Measurements from ENCODE around the gene KDM7A. TPM values are rescaled to one million over a fixed set of nuclear protein-coding genes. Genes with fewer than 3 reads are reported as not detected.

KDM7A gene, protein sequence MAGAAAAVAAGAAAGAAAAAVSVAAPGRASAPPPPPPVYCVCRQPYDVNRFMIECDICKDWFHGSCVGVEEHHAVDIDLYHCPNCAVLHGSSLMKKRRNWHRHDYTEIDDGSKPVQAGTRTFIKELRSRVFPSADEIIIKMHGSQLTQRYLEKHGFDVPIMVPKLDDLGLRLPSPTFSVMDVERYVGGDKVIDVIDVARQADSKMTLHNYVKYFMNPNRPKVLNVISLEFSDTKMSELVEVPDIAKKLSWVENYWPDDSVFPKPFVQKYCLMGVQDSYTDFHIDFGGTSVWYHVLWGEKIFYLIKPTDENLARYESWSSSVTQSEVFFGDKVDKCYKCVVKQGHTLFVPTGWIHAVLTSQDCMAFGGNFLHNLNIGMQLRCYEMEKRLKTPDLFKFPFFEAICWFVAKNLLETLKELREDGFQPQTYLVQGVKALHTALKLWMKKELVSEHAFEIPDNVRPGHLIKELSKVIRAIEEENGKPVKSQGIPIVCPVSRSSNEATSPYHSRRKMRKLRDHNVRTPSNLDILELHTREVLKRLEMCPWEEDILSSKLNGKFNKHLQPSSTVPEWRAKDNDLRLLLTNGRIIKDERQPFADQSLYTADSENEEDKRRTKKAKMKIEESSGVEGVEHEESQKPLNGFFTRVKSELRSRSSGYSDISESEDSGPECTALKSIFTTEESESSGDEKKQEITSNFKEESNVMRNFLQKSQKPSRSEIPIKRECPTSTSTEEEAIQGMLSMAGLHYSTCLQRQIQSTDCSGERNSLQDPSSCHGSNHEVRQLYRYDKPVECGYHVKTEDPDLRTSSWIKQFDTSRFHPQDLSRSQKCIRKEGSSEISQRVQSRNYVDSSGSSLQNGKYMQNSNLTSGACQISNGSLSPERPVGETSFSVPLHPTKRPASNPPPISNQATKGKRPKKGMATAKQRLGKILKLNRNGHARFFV
- 10 to 100 TPM; 24.3 to 25.9 TPM for total RNA-seq

DNA sequence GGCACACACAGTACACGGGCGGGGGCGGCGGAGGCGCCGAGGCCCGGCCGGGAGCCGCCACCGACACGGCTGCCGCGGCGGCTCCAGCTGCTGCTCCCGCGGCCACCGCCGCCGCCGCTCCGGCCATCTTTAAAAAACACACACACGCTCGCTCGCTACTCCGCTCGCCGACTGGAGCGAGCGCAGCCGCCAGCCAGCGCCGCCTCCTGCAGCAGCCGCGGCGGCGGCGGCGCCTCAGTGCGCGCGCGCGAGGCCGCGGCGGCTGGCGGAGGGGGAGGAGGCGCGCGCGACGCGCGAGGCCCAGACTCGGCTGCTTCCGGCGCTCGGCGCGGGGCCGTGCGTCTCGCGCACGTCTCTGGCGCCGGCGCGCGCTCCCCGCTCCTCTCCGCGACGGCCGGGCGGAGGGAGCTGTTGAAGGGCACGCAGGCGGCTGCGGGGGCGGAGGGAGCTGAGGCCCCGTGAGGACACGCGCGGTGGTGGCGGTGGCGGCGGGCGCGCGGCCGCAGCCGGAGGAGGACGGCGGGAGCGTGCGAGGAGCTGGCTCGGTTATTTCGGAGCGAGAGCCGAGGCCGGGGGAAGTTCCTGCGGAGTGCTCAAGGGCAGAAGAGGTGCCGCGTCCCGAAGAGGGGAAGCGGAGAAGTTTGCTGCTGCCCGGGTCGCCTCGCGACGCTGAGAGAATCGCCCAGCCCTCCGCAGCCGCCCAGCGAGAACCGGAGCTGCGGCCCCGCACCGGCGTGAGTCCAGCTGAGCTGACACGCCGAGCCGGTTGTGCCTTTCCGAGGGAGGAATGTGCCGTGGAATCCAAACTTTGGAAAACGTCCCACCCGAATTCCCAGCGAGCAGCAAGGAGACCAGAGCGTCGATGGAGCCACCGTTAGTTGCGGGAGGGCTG, at the start of gene KDM7A:
KDM7A (minus strand) TSS at position 173 of the 892 bp plus-strand sequence; CDS start at position 127, 46 bp downstream.
- peaks cover 40% of the 10 kb centered on the region for H3K4me1 Mint-ChIP-seq
- H3K9me3 Mint-ChIP-seq = peaks cover 8% of the 10 kb centered on the region
- ChIA-PET POLR2A (interaction anchor here (0.6 to 4.8 kb wide), 36 partner anchors 9 to 300 kb away, joined by 3 to 178 read pairs (median 5); partner anchors contain the start of gene PARP12), CTCF (interaction anchor here (0.6 to 3.6 kb wide), 16 partner anchors 12 to 743 kb away, joined by 3 to 14 read pairs (median 4); no protein-coding TSS in a partner anchor)
- H3K27ac Mint-ChIP-seq = peak within 1 kb of the TSS; percentile 89
- peak within 1 kb of the TSS; percentile 94 for H3K4me3 Mint-ChIP-seq
- H3K36me3 Mint-ChIP-seq (ENCODE audit: low read depth) = peaks cover 27% of the 10 kb centered on the region
- peak; percentile 89 for DNase-seq
- peaks cover 28% of the 10 kb centered on the region for H3K27me3 Mint-ChIP-seq

DNA sequence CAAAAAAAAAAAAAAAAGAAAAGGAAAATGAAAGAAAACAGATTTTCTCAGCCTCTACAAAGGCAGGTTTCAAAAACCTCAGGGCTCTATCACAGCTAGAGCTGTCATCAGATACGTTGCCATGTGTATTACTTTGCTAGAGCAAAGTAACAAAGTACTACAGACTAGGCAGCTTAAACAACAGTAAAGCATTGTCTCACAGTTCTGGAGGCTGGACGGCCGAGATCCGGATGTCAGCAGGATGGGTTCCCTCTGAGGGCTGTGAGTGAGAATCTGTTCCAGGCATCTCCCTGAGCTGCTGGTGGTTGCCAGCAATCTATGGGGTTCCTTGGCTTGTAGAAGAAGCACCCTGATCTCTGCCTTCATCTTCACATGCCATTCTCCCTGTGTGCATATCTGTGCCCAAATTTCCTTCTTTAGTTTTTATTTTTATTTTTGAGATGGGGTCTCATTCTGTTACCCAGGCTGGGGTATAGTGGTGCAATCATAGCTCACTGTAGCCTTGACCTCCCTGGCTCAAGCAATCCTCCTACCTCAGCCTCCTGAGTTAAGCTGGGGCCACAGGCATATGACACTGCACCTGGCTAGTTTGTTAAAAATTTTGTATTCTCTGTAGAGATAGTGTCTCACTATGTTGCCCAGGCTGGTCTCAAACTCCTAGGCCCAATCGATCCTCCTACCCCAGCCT, 48.9 kb upstream of the KDM7A start:
- peak overlapping the region; percentile 79 for H3K27ac Mint-ChIP-seq
- POLR2A ChIA-PET = interaction anchor here (0.9 to 16.2 kb wide), 7 partner anchors 16 to 134 kb away, joined by 3 to 318 read pairs (median 4); partner anchors contain the start of gene KDM7A
- H3K4me3 Mint-ChIP-seq = peak overlapping the region; percentile 24
- H3K9me3 Mint-ChIP-seq = no peaks in the 10 kb centered on the region
- DNase-seq = no peak
- no peaks in the 10 kb centered on the region for H3K36me3 Mint-ChIP-seq (ENCODE audit: low read depth)
- H3K4me1 Mint-ChIP-seq = peaks cover 60% of the 10 kb centered on the region
- CTCF ChIA-PET = interaction anchor here (0.7 to 2.1 kb wide), 8 partner anchors 10 to 178 kb away, joined by 3 to 12 read pairs (median 4); partner anchors contain the start of gene RAB19
- H3K27me3 Mint-ChIP-seq = no peaks in the 10 kb centered on the region

DNA sequence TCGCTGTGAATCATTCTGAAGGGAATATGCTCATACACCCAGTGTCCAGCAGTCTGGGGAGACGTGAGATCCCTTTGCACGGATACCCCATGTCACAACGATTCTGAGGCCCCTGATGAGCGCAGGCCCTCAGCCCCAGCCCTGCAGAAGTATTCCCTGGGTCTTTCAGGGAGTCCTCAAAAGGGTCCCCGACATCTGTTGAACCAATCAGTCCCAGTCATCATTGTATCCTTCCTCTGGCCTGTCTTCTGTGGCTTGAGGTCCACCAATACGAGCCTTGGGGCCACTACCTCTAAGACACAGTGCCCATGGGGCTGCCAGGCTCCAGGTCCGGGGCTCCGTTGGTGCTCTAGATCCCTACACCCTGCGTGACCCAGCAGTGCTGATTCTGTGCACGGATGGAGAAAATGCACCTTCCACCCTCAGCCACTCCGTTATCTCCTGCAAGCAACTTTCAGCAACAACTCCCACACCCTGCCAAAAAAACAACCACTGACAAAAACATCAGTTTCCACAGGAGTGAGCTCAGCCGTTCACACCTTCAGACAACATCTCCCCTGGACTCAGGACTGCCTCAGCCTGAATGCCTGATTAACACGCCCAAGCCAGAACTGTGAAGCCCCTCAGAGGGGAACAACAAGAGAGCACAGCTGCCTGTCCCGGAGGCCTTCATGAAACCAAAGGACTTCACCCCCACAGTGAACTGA, 46.9 kb upstream of the KDM7A start:
- Mint-ChIP-seq H3K4me1 (peaks cover 50% of the 10 kb centered on the region), H3K9me3 (no peaks in the 10 kb centered on the region), H3K27me3 (no peaks in the 10 kb centered on the region), H3K4me3 (peak overlapping the region; percentile 7), H3K36me3 (ENCODE audit: low read depth) (no peaks in the 10 kb centered on the region), H3K27ac (peak overlapping the region; percentile 87)
- ChIA-PET POLR2A (interaction anchor here (0.7 to 16.2 kb wide), 4 partner anchors 14 to 46 kb away, joined by 3 to 318 read pairs (median 96); partner anchors contain the start of gene KDM7A), CTCF (interaction anchor here (0.9 kb wide), 1 partner anchor 18 kb away, joined by 5 read pairs; no protein-coding TSS in a partner anchor)
- DNase-seq = peak; percentile 45

DNA sequence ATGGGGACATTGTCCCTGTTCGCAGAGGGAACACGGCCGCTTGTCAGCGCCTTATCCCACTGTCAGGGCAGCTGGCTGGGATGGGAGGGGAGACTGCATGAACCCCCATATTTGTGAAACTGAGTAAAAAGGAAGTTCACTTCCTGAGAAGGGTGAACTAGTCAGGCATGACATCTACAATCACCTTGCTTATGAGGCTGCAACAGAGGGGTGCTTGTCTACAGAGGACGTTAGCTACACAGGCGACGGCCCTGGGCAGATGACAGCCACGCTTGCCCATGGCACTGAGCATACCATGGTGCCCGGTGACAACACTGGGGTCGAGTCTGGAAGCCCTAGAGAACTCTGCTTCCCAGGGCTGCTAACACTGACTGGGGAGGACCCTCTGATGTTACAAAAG, 46.0 kb upstream of the KDM7A start:
- no peak for DNase-seq
- H3K9me3 Mint-ChIP-seq = peaks cover 8% of the 10 kb centered on the region
- H3K36me3 Mint-ChIP-seq (ENCODE audit: low read depth) = peaks cover 5% of the 10 kb centered on the region
- H3K27ac Mint-ChIP-seq = peak overlapping the region; percentile 87
- ChIA-PET CTCF (no interaction called here), POLR2A (interaction anchor here (1.9 to 16.2 kb wide), 3 partner anchors 13 to 46 kb away, joined by 4 to 318 read pairs (median 22); partner anchors contain the start of gene KDM7A)
- H3K4me1 Mint-ChIP-seq = peaks cover 46% of the 10 kb centered on the region
- H3K4me3 Mint-ChIP-seq = no peak overlapping the region
- H3K27me3 Mint-ChIP-seq = no peaks in the 10 kb centered on the region

DNA sequence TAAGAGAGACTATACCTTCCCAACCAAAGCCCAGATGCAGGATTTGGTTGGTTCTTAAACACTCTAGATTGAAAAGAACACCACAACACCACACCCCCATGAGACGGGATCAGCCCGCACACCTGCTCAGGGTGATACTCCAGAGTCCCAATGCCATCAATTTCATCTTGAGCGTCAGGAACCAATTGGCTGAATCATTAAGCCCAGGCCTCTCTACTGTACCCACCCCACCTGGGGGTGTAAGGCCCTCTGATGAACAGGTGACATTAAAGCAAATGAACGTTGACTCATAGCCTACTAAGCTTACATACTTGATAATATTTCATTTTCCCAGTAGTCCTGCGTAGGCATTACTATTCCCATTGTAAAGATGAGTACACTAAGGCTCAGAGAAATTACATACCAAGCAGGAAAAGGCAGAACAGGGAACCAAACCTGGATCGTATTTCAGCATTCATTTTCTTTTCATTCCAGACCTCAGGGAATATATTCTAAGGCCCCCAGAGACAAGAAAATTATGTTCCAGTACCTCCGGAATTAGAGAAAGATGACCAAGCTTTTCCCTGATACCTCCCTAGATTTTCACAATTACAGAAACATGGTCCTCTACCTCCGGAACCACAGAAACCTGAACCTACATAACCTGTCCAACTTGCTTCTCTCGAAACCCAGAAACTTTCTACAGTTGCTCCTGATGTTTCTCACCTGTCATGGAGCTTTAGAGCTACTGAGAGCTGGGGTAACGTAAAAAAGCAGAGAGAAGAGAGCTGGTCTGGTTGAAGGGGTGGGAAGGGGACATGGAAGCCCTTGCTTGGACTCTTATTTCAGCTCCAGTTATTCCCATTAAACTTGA, 43.1 kb upstream of the KDM7A start:
- Mint-ChIP-seq H3K27ac (no peak overlapping the region), H3K27me3 (no peaks in the 10 kb centered on the region), H3K36me3 (ENCODE audit: low read depth) (peaks cover 11% of the 10 kb centered on the region), H3K4me3 (no peak overlapping the region), H3K9me3 (peaks cover 17% of the 10 kb centered on the region), H3K4me1 (peaks cover 36% of the 10 kb centered on the region)
- no peak for DNase-seq
- CTCF ChIA-PET = interaction anchor here (0.6 to 1.4 kb wide), 3 partner anchors 10 to 421 kb away, joined by 3 to 4 read pairs (median 4); no protein-coding TSS in a partner anchor
- POLR2A ChIA-PET = interaction anchor here (0.5 to 16.2 kb wide), 4 partner anchors 10 to 43 kb away, joined by 3 to 318 read pairs (median 12); partner anchors contain the start of gene KDM7A

DNA sequence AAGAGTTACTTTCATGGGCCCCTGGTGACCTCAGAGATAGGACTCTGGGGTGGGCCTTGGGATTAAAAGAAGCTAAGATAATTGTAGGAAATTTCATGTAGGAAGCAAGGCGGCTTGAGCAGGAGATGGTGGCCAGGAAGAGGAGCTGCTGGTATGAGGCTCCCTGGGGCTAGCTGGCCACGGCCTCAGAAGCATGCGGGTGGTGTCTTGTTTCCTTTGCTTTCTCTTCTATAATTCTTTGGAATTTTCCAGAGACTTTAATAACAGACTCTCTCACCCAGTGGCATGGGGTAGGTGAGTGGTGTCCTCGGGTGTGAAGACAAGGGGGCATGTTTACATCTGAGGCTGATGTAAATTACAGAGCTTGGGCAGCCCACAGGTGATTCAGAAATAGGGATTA, 41.9 kb upstream of the KDM7A start:
- H3K36me3 Mint-ChIP-seq (ENCODE audit: low read depth) = peaks cover 18% of the 10 kb centered on the region
- H3K27ac Mint-ChIP-seq = no peak overlapping the region
- peaks cover 39% of the 10 kb centered on the region for H3K4me1 Mint-ChIP-seq
- CTCF ChIA-PET = no interaction called here
- no peaks in the 10 kb centered on the region for H3K27me3 Mint-ChIP-seq
- no peak for DNase-seq
- no peak overlapping the region for H3K4me3 Mint-ChIP-seq
- POLR2A ChIA-PET = interaction anchor here (0.7 to 16.2 kb wide), 3 partner anchors 8 to 41 kb away, joined by 3 to 318 read pairs (median 5); no protein-coding TSS in a partner anchor
- H3K9me3 Mint-ChIP-seq = peaks cover 17% of the 10 kb centered on the region

DNA sequence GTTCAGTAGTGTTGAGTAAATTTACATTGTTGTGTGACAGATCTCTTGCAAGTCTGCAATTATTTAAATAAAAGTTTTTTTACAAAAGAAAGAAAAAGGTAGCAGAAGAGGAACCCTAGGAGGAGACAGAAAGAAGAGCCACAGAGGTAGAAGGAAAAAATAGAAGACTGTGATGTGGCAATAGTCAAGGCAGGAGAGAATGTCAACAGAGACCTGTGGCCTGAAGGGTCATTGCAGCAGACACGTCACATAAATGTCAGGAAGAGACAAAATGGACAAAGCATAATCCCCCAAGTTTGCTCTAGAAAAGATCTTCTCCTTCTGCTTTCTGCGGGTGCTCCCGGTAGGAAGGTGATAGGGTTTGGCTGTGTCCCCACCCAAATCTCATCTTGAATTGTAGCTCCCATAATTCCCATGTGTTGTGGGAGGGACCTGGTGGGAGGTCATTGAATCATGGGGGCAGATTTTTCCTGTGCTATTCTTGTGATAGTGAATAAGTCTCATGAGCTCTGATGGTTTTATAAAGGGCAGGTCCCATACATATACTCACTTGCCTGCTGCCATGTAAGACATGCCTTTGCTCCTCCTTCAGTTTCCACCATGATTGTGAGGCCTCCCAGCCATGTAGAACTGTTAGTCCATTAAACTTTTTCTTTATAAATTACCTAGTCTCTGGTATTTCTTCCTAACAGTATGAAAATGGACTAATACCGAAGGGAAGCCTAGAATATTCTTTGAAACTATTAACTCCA, 41.1 kb upstream of the KDM7A start:
- H3K27me3 Mint-ChIP-seq = no peaks in the 10 kb centered on the region
- peaks cover 17% of the 10 kb centered on the region for H3K9me3 Mint-ChIP-seq
- no peak for DNase-seq
- CTCF ChIA-PET = no interaction called here
- H3K27ac Mint-ChIP-seq = no peak overlapping the region
- H3K36me3 Mint-ChIP-seq (ENCODE audit: low read depth) = peaks cover 18% of the 10 kb centered on the region
- H3K4me3 Mint-ChIP-seq = no peak overlapping the region
- H3K4me1 Mint-ChIP-seq = peaks cover 35% of the 10 kb centered on the region
- POLR2A ChIA-PET = interaction anchor here (16.0 to 16.2 kb wide), 2 partner anchors 8 kb away, joined by 318 read pairs; no protein-coding TSS in a partner anchor

DNA sequence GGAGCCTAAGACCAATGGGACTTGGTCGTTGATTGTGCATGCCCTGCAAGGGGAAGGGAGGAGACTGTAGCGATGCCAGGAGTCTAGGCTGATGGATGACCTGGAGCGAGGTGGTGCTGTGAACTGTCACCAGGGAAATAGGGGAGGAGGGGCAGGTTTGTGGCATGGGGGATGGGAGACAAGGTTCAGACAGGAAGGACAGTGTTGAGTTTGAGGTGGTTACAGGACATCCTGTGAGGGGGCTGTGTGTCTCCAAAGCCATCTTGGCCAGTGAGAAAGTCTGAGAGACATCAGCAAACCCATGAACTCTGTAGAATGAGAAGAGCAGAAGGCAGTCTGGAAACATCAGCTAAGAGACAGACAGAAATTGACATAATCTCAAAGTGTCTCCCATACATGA, 38.5 kb upstream of the KDM7A start:
- peak overlapping the region; percentile 38 for H3K27ac Mint-ChIP-seq
- peaks cover 18% of the 10 kb centered on the region for H3K36me3 Mint-ChIP-seq (ENCODE audit: low read depth)
- no peaks in the 10 kb centered on the region for H3K27me3 Mint-ChIP-seq
- ChIA-PET POLR2A (interaction anchor here (0.7 to 16.0 kb wide), 5 partner anchors 11 to 153 kb away, joined by 3 to 318 read pairs (median 63); partner anchors contain the start of genes KDM7A and PARP12), CTCF (interaction anchor here (2.9 kb wide), 1 partner anchor 10 kb away, joined by 12 read pairs; no protein-coding TSS in a partner anchor)
- H3K9me3 Mint-ChIP-seq = peaks cover 17% of the 10 kb centered on the region
- DNase-seq = no peak
- peaks cover 51% of the 10 kb centered on the region for H3K4me1 Mint-ChIP-seq
- H3K4me3 Mint-ChIP-seq = no peak overlapping the region

DNA sequence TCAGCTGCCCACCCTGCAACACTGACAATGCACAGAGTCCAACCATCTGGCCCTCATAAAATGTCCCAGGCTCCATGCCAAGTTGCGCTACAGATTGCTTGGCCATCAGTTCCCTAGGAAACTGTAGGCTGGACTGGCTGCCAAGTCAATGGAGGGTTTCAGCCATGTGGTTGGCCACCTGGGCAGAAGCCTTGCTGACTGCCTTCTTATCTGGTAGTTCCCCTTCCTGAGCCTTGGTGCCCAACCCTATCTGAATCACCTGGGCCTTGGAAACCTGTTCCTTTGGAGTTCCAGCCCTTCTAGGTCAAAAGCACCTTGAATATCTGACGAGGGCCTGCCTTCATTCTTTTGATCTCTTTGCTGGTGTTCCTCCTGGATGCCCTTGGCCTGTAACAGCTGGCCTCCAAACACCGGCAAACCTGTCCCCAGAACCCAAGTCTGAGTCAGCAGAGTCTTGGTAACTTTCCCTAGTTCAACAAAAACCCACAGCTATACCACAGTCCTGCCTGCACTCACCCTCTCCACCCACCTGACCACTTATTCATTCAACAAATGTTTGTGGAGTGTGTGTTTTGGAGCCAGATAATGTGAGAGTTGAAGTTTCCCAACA, 37.4 kb upstream of the KDM7A start:
- H3K27ac Mint-ChIP-seq = peak overlapping the region; percentile 65
- peaks cover 17% of the 10 kb centered on the region for H3K9me3 Mint-ChIP-seq
- H3K36me3 Mint-ChIP-seq (ENCODE audit: low read depth) = peaks cover 18% of the 10 kb centered on the region
- peaks cover 62% of the 10 kb centered on the region for H3K4me1 Mint-ChIP-seq
- CTCF ChIA-PET = interaction anchor here (1.0 to 2.9 kb wide), 2 partner anchors 12 to 18 kb away, joined by 3 to 12 read pairs; no protein-coding TSS in a partner anchor
- H3K27me3 Mint-ChIP-seq = no peaks in the 10 kb centered on the region
- H3K4me3 Mint-ChIP-seq = no peak overlapping the region
- DNase-seq = peak; percentile 50
- POLR2A ChIA-PET = interaction anchor here (1.2 to 16.0 kb wide), 6 partner anchors 12 to 263 kb away, joined by 3 to 318 read pairs (median 34); partner anchors contain the start of genes KDM7A and PARP12
